GM23248 (cell line): ENCODE results near the gene SMIM22.

Experiments used
- EZH2 ChIP-seq: fragments of 200-600 bp; sonication (generic); IDR thresholded peaks from 2 replicates; pipeline ENCODE4 v1.6.1; 2018; ENCODE audit warnings: antibody characterized with exemption, mild to moderate bottlenecking; ENCODE audit not compliant: insufficient read depth, poor library complexity, severe bottlenecking
- EZH2phosphoT487 ChIP-seq: fragments of 200-600 bp; sonication (generic); IDR thresholded peaks from 2 replicates; pipeline ENCODE4 v1.6.1; 2018; ENCODE audit warnings: antibody characterized with exemption, moderate library complexity, mild to moderate bottlenecking, low read depth; ENCODE audit not compliant: insufficient read depth

DNA sequence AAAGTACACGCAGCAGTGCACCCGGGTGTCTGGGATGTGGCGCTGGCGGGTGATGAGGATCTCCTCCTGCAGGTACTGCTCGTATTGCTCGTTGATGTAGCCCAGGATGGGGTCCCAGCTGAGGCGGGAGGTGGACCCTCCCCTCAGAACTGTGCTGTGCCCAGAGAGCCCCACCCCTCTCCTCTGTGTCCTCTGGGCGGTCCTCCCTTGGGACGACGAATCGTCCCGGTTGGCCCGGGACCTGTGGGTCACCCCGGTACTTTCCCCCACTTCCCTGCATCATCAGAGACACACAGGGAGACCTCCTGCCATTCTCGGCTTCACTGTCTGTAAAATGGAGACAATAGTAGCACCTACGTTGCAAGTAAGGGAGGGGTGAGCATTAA is 11.2 kb upstream of the SMIM22 start:
- TF ChIP-seq EZH2 (no peak), EZH2phosphoT487 (no peak)
